22Rv1 (cell line): ENCODE measurements around the gene COL13A1.

Experiments
- H3K27ac ChIP-seq: fragments of 450-650 bp; 2 replicates; pipeline ENCODE4 v1.5.1; 2017
- CTCF ChIP-seq: fragments of 450-650 bp; IDR thresholded peaks from 2 replicates; pipeline ENCODE4 v1.5.1; 2017; ENCODE audit warnings: mild to moderate bottlenecking
- ZFX ChIP-seq: fragments of 450-650 bp; IDR thresholded peaks from 2 replicates; pipeline ENCODE4 v1.6.1; 2017; ENCODE audit warnings: antibody characterized with exemption, borderline replicate concordance

COL13A1 gene

DNA sequence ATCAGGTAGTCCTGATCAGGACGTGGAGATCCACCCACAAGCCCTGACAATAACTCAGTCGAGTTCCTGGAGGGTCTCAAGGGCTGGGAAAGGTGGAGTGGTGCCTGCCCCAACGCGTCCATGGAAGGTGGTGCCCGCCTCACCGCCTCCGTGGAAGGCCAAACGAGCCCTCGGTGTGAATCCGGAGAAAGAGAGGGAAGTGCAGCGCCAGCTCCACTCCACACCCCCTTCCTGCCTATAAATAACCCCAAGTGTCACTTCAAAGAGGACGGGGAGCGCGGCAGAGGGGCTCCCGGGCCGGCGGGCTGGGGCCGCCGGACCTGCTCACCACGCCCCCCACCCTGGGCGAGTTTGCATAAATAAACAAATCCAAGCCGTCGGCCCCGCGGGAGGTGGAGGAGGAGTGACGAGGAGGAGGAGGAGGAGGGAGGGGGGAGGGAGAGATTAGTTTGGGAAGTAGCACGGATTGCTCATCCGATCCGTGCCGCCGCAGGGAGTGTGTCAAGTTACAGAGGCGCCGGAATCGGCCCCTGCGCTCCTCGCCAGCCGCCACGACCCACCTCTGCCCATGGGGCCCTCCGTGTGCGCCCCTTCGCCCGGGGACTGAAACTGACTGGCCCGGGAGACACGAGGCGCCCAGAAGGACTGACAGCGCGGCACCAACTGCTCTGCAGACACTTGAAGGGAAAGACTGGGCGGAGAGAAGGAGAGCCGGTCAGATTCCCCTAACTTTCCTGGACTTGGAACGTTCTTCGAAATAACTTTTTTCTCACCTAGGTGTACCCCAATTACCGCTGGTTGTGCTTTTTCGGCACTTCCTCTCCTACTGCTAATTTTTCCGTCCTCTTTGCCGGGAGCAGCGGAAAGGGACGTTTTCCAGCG is at the start of gene COL13A1:
TSS of gene COL13A1 (plus strand) at position 473 of the 882 bp plus-strand sequence. CDS start 518 bp downstream, outside the sequence.
- TF ChIP-seq CTCF (peak; percentile 27), ZFX (no peak)
- H3K27ac ChIP-seq: no peak within 1 kb of the TSS

DNA sequence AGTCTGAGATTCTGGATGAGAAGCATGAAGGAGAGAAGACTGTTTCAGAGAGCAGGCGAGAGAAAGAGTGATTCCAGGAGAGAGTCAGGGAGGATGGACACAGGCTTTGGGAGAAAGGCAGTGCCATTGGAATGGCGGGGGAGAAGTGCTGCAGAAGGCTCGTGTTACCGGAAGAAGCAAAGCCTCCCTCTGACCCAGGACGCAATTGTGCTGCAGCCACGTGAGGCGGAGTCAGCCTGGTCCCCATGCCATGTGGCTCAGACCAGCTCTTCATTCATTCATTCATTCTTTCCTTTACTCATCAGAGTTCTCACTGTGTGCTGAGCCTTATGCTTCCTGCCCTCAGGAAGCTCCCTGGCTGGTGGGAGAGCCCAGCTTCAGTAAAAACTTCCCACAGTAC is 49.2 kb upstream of the COL13A1 start:
- no peak overlapping the region for H3K27ac ChIP-seq
- TF ChIP-seq ZFX (no peak), CTCF (no peak)

DNA sequence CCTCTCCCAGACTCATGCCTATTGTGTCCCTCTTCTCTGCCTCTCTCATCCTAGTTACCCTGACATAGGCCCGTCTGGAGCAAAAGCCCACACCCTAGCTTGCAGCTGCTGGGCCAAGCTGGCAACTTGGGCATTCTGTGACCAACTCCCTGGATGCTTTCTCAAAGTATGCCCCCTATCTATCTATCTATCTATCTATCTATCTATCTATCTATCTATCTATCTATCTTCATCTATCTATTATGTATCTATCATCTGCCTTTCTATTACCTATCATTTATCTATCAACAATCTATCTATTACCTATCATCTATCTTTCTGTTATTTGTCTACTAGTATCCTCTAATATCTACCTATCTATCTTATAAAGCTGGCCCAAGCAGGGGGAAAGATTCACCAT is 45.4 kb upstream of the COL13A1 start:
- H3K27ac ChIP-seq: no peak overlapping the region
- TF ChIP-seq CTCF (no peak), ZFX (no peak)

GRCh38 chr10:69757206-69757552 is 44.5 kb upstream of the COL13A1 start:
- TF ChIP-seq CTCF (no peak), ZFX (no peak)
- no peak overlapping the region for H3K27ac ChIP-seq

DNA sequence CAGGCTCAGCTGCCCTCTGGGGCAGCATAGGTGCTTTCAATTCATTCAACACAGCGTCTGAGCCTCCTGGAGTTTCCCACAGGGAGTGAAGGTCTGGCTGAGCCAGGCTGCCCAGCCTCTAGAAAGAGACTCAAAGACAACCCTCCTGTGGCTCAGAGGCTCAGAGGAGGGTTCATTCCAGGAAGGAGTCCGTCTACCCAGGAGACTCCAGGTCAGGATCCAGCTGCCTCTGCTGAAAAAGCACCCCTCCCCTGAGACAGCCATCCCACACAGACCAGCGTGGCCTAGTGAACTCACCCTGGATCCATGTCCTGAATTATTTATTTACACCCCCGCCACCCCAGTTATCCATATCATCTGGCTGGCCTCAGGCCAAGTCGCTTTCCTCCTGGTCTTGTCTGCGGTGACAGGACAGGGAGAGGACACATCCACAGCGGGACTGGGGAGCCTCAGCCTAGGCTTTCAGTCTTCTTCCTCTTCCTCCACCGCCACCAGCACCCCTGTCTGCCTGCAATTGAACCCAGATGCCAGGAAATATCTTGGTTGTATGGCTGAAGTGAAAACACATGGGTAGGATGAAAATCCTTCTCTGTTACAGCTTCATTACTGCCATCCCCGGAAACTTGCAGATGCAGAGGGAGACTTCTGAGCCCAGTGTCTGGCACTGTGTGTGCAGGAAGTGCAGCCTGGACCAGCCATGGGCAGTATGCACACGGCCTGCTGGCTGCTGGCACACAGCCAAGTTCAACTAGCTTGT is 44.0 kb upstream of the COL13A1 start:
- TF ChIP-seq CTCF: no peak
- no peak for TF ChIP-seq ZFX
- no peak overlapping the region for H3K27ac ChIP-seq

DNA sequence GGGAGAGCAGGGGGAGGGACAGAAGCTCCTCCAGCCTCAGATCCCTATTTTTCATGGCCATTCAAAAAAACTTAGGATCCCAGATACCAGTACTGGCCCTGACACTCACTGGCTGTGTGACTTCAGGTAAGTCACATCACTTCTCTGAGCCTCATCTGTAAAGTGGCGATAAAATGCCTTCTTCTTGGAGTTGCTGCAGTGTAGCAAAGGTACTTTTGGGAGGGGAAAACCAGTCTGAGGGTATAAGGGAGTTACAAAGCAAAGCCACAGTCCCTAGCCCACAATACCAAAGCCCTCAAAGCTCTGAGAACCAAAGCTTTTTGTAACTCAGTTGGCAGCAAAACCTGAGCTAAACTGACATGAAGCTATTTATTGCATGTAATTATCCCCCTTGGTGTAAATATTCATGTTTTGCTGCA is 43.4 kb upstream of the COL13A1 start:
- TF ChIP-seq ZFX: no peak
- TF ChIP-seq CTCF: no peak
- no peak overlapping the region for H3K27ac ChIP-seq

DNA sequence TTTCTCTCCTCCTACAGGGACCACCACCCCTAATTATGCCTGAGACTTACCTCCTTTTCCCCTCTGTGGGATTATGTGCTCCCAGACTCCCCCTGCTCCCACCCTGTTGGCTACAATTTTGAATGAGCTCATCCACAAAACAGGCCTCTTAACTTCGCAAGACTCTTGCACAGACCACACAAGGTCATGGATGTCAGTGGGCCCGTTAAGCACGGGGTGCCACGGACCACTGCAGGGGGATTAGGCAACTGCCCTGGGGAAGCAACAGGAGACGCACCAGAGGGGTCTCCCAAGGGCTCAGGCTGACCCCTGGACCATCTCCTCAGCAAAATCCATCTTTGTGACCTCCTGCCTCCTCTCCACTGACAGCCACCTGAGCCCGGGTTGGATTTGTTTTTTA is 42.1 kb upstream of the COL13A1 start:
- no peak for TF ChIP-seq ZFX
- no peak for TF ChIP-seq CTCF
- H3K27ac ChIP-seq: no peak overlapping the region
